HG03196 (cell line): ENCODE data around the gene NOS1.
"Not testable (repeated sequence)": the region's sequence is repeated elsewhere in the genome, so short reads cannot be mapped to it uniquely, and the experiment has no call there.

ENCODE experiments used
- ATAC-seq: cut with Tn5 transposase; IDR thresholded peaks from one replicate; pipeline ENCODE4 v1.9.1; 2021; ENCODE audit not compliant: unreplicated experiment

The NOS1 gene

GRCh38 chr12:117361347-117361751 lies at the start of gene NOS1:
Gene NOS1, minus strand, starts transcription at chr12:117361626. Its CDS starts 30,557 bp downstream, at chr12:117331069.
- no peak for ATAC-seq

GRCh38 chr12:117409286-117409685 lies 47.9 kb upstream of the NOS1 start:
- ATAC-seq: no peak

- ATAC-seq: no peak
These were observed 46.9 kb upstream of the NOS1 start for GRCh38 chr12:117408161-117408791.

GRCh38 chr12:117404940-117405339 lies 43.5 kb upstream of the NOS1 start:
- ATAC-seq: no peak

DNA sequence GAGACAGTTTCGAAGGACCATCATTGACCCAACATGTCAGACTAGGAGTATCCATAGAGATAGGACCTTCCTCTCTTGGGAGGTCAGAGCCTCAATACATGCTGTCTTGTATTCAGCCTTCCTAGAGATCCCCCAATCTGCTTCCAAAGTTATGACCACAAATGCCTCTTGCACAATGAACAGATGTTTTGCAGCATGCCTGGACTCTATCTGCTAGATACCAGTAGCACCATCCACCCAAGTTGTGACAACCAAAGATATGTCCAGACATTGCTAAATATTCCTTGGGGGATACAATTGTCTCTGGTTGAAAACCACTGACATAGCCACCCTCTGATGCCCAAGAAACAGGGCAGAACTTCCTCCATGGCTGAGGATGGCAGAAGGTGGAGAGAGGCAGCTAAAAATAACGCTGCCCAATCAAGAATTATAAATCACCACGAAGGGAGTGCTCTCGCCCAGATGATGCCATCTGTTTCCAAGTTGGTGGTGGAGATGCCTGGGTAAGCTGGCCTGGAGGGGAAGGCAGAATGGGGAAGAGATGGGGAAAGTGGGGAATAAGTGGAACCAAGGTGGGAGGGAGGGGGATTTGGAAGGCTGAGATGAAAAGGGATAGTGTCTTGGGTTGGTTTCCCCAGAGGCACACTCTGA lies 42.9 kb upstream of the NOS1 start:
- no peak for ATAC-seq

DNA sequence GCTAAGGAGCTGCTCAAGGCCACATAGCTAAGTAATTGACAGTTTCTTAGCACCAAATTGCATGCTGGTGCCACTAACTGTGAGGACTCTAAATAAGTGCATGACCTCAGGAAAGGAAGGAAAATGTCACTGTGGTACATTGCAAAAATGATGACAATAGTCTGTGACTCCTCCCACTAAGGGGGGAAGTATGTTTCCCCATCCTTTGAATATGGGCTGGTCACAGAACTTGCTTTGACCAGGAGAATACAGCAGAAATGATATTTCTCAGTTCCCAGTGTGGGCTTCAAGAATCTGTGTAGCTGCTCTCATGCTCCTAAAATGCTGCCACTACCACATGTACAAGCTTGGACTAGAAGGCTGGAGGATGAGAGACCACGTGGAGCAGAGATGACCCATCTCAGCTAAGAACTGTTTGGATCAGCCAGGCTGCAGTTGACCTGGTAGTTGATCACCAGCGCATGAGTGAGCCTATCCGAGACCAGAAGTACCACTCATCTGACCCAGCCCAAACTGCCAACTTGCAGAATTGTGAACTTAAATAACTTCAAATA lies 42.2 kb upstream of the NOS1 start:
- no peak for ATAC-seq

GRCh38 chr12:117402363-117402762 lies 40.9 kb upstream of the NOS1 start:
- no peak for ATAC-seq

DNA sequence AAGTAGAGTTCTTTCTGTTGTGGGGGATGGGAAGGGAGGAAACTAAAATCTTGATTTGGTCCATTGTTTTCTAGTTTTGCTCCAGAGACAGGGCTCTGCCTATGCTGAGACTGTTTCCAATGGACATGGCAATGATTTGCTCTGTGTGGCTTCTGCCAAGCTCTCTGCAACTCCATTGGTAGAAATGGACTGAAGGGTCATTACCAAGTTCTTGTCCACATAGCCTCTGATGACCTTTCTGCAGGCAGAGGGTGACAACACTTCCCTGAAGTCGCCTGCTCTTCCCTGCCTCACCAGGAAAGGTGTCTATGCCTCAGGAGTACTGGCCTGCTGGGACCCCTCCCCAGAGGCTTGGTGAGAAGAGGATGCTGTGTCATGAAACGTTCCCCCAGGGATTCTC lies 39.5 kb upstream of the NOS1 start:
- ATAC-seq: no peak

DNA sequence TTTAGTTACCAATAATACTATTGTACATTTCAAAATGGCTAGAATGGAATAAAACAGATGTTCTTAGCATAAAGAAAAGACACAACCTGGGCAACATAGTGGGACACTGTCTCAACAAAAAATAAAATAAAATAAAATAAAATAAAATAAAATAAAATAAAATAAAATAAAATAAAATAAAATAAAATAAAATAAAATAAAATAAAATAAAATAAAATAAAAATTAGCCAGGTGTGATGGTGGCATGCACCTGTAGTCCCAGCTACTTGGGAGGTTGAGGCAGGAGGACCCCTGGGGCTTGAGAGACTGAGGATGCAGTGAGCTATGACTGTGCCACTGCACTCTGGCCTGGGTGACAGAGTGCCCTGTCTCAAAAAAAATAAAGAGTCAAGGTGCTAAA lies 37.1 kb upstream of the NOS1 start:
- not testable (repeated sequence) for ATAC-seq

- no peak for ATAC-seq
These were observed 34.3 kb upstream of the NOS1 start for GRCh38 chr12:117395766-117396165.

GRCh38 chr12:117394491-117394890 lies 33.1 kb upstream of the NOS1 start:
- no peak for ATAC-seq

- ATAC-seq: no peak
These were observed 32.2 kb upstream of the NOS1 start for GRCh38 chr12:117393656-117394055.

GRCh38 chr12:117390866-117391265 lies 29.4 kb upstream of the NOS1 start:
- no peak for ATAC-seq

GRCh38 chr12:117388951-117389446 lies 27.6 kb upstream of the NOS1 start:
- ATAC-seq: no peak

DNA sequence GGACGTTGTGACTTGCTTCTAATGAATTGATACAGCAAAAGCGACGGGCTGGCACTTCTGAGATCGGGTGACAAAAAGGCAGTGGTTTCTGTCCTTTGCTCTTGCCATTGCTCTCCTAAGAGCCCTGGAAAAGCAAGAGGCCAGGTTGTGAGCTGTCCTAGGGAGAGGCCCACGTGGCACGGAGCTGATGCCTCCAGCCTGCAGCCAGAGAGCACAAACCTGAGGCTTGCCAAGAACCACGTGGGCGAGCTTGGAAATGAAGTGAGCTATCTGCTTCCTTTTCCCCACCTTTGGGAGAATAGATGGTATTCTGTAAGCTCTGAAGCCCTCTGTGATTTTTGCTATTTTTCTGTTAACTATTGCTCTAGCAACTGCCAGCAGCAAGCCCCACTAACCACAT lies 26.4 kb upstream of the NOS1 start:
- no peak for ATAC-seq

DNA sequence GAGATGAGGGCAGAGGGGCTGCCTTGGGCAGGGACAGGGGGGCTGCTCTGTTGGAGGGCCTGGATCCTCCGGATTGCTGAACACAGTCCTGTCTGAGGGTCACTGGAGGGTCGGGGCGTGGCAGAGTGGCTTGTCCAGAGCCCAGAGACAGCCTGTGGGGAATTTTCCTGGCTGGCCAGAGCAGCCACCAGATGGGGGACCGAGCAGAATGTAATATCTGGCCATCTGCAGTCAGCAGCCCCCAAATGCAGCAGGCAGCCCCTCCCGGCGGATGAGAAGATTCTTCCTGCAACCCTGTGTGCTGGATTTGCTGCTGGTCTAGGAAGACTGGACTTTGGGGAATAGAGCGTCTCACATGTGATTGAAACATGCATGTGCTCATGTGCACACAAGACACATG lies 23.3 kb upstream of the NOS1 start:
- no peak for ATAC-seq

DNA sequence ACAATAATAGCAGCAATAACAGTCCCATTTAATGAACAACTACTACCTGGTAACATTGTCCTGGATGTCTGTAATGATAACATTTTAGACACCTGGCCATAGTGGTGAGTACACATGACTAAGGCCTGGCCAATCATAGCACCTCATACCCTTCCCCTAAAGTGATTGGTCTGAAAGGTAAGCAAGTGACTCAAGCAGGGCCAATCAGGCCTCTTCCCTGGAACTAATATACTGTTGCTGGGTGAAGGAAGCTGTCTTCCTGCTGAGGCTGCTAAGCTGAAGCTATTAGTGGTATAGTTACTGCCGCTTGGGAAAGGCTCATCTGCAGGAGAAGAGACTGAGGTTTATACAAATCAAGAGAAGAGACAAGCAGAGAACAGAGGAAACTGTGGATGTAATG lies 18.7 kb upstream of the NOS1 start:
- no peak for ATAC-seq

DNA sequence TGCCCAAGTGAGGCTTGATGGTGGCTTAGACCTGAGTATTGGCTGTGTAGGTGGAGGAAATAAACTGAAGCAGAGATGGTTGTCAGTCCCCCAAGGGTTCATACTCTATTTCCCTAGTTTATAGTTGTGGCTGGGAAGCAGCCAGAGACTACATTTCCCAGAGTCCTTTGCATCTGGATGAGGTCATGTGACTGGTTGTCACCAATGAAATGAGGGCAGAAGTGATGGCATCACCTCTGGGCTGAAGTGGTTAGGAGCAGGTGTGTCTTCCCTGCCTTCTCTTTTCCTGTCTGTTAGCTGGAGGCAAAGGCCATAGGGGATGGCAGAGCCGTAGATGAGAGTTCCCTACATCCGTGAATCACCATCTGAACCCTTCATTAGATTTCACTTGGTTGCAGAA lies 16.3 kb upstream of the NOS1 start:
- ATAC-seq: no peak

GRCh38 chr12:117370588-117370987 lies 9.2 kb upstream of the NOS1 start:
- ATAC-seq: no peak

DNA sequence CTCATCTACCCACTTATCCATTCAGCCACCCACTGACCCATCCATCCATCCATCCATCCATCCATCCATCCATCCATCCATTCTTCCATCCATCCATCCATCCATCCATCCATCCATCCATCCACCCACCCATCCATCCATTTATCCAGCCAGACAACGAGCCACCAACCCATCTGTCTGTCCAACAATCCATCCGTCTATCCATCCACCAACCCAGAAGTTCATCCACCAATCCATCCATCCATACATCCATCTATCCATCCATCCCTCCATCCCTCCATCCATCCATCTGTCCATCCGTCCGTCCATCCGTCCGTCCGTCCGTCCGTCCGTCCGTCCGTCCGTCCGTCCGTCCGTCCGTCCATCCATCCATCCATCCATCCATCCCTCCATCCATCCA lies 8.6 kb upstream of the NOS1 start:
- not testable (repeated sequence) for ATAC-seq

DNA sequence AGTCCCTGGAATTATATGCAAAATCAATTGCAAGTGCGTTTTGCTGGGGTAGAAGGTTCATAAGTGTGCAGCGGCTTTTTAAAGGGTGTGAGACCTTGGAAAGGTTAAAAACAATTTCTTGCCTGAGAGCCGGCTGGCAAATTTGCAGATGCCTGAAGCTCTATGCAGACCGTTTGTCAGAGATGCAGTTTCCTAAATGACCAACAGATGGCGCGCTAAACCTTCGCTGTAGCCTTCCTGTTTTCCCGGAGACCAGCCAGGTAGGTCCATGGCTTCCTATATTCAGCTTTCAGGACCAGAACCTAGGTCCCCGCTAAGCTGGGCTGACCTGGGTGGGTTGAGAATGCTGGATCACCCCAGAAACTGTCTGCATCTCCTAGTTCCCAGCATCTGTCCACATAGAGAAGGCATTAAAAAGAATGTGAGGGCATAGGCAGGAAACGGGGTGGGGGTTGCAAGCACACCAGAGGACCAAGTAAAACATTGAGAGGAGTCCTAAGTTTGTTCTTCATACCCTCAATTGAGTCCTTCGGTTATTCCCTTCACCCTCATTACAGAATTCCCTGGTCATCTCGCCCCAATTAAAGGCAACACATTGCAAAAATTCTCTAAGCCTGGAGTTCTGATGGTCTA lies 5.7 kb upstream of the NOS1 start:
- ATAC-seq: no peak

DNA sequence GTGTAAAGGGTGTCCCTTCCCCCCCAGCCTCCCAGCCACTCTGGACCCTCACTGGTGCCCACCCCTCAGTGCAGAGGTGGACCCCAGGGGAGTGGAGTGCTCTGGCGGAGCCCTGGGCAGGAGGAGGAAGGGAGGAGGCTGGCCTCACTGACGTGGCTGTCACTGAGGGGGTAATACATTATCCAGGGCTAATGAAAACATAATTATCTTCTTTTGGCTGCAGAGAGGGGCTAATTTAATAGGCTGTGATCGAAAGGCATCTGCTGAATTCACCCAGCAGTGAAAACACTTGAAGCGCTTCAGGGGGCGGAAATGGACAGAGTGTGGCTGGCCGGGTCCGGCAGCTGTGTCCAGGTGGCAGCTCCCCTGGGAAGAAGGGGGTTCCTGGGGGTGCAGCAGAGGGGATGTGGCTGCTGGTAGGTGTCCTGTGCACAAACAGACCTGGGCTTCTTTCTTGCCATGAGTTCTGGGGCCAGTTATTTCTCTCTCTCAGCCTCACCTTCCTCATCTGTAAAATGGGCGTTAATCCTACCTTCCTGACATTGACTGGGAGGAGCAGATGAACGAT lies 3.7 kb upstream of the NOS1 start:
- ATAC-seq: no peak
